Right atrium auricular region (tissue), 2 donors: Measurements from ENCODE around the gene ELF2. TPM values are rescaled to one million over a fixed set of nuclear protein-coding genes. Genes with fewer than 3 reads are reported as not detected.
A peak's percentile ranks its signal among the peaks of the same experiment; 100 is the strongest.
"Not testable (repeated sequence)": the region's sequence is repeated elsewhere in the genome, so short reads cannot be mapped to it uniquely, and the experiment has no call there.

Experiments used
- DNase-seq: peaks from one replicate; pipeline ENCODE4 v3.0.0-alpha.2; 2019; ENCODE audit warnings: low spot score
- H3K27ac ChIP-seq, 2 donors: fragments of 200-600 bp; sonication (generic); 1 replicate in 1 of 2; 2 replicates in 1 of 2; pipeline ENCODE4 v1.5.1; 2016 to 2019
- H3K27me3 ChIP-seq, 2 donors: fragments of 200-600 bp; sonication (generic); one replicate each; pipeline versions ENCODE4 v1.5.1 to v1.6.0; 2017 to 2019
- H3K36me3 ChIP-seq: fragments of 200-600 bp; sonication (generic); one replicate; pipeline ENCODE4 v1.5.1; 2016
- H3K4me1 ChIP-seq, 2 donors: fragments of 200-600 bp; sonication (generic); one replicate each; pipeline versions ENCODE4 v1.5.1 to v1.6.0; 2017 to 2019
- H3K4me3 ChIP-seq, 2 donors: fragments of 200-600 bp; sonication (generic); 1 replicate in 1 of 2; 2 replicates in 1 of 2; pipeline ENCODE4 v1.5.1; 2017 to 2019; ENCODE audit warnings: mild to moderate bottlenecking in 1 of 2, moderate library complexity in 1 of 2
- H3K9me3 ChIP-seq, 2 donors: fragments of 200-600 bp; sonication (generic); one replicate each; pipeline ENCODE4 v1.5.1; 2019
- CTCF ChIP-seq, 2 donors: fragments of 200-600 bp; sonication (generic); IDR thresholded peaks; one replicate each; pipeline ENCODE4 v1.5.1; 2019; ENCODE audit warnings: antibody characterized with exemption in 2 of 2
- total RNA-seq, 2 donors: library from RNA; depleted of rRNA; stranded (reverse); fragments of >200 nt; gene quantifications; one replicate each; pipeline ENCODE4 v1.1.0, GENCODE V29; 2016

The ELF2 gene
- total RNA-seq, 2 donors from 2014 or later: 32.2 to 32.3 TPM

GRCh38 chr4:139036885-139037284, 140.1 kb downstream of the ELF2 start:
- no peaks in the 10 kb centered on the region for H3K27me3 ChIP-seq
- H3K36me3 ChIP-seq: no peaks in the 10 kb centered on the region
- H3K4me1 ChIP-seq: peaks cover 0 to 13% of the 10 kb centered on the region in 2 donors
- no peaks in the 10 kb centered on the region for H3K9me3 ChIP-seq
- no peak overlapping the region for H3K4me3 ChIP-seq
- DNase-seq: no peak
- TF ChIP-seq CTCF (IDR thresholded peaks at IDR 0.05): no peak
- H3K27ac ChIP-seq: no peak overlapping the region

- Histone ChIP-seq H3K4me3 (no peak overlapping the region), H3K4me1 (peaks cover 0 to 13% of the 10 kb centered on the region in 2 donors), H3K36me3 (no peaks in the 10 kb centered on the region), H3K27ac (no peak overlapping the region), H3K27me3 (no peaks in the 10 kb centered on the region), H3K9me3 (no peaks in the 10 kb centered on the region)
- DNase-seq: no peak
- TF ChIP-seq CTCF (IDR thresholded peaks at IDR 0.05): no peak
These were observed 141.4 kb downstream of the ELF2 start for GRCh38 chr4:139035650-139036049.

- Histone ChIP-seq H3K4me3 (no peak overlapping the region), H3K27ac (peak overlapping the region; percentile 77 to 89), H3K4me1 (peaks cover 0 to 29% of the 10 kb centered on the region in 2 donors), H3K36me3 (no peaks in the 10 kb centered on the region), H3K9me3 (no peaks in the 10 kb centered on the region), H3K27me3 (no peaks in the 10 kb centered on the region)
- peak; percentile 58 to 80 for TF ChIP-seq CTCF (IDR thresholded peaks at IDR 0.05)
- peak; percentile 82 for DNase-seq
These were observed 146.3 kb downstream of the ELF2 start for GRCh38 chr4:139030614-139031235.

- not testable (repeated sequence) for H3K9me3 ChIP-seq, H3K4me3 ChIP-seq, H3K27me3 ChIP-seq, H3K36me3 ChIP-seq, DNase-seq
- peaks cover 0 to 21% of the 10 kb centered on the region in 2 donors for H3K4me1 ChIP-seq
- H3K27ac ChIP-seq: peak overlapping the region; percentile 77 to 89
These were observed 147.1 kb downstream of the ELF2 start for GRCh38 chr4:139029866-139030363.

GRCh38 chr4:139028191-139028661, 148.8 kb downstream of the ELF2 start:
- no peaks in the 10 kb centered on the region for H3K27me3 ChIP-seq
- H3K4me1 ChIP-seq: peaks cover 0 to 16% of the 10 kb centered on the region in 2 donors
- no peaks in the 10 kb centered on the region for H3K36me3 ChIP-seq
- peak overlapping the region; percentile 77 to 89 for H3K27ac ChIP-seq
- H3K4me3 ChIP-seq: no peak overlapping the region
- no peaks in the 10 kb centered on the region for H3K9me3 ChIP-seq
- no peak for TF ChIP-seq CTCF (IDR thresholded peaks at IDR 0.05)
- peak; percentile 77 for DNase-seq

- Histone ChIP-seq H3K9me3 (no peaks in the 10 kb centered on the region), H3K27me3 (no peaks in the 10 kb centered on the region), H3K4me1 (peaks cover 0 to 16% of the 10 kb centered on the region in 2 donors), H3K4me3 (no peak overlapping the region), H3K27ac (peak overlapping the region; percentile 77 to 89), H3K36me3 (no peaks in the 10 kb centered on the region)
- TF ChIP-seq CTCF (IDR thresholded peaks at IDR 0.05): no peak
- no peak for DNase-seq
These were observed 149.2 kb downstream of the ELF2 start for GRCh38 chr4:139027776-139028175.
